HEK293 (cell line): ENCODE results near the gene NECAB3.

Experiments
- BCL11B ChIP-seq: fragments of 450-650 bp; formaldehyde crosslinking; IDR thresholded peaks from 2 replicates; pipeline ENCODE4 v1.5.1; 2016; ENCODE audit warnings: low read depth, missing biosample characterization, missing genetic modification characterization
- YY1 ChIP-seq: fragments of 450-650 bp; formaldehyde crosslinking; IDR thresholded peaks from 2 replicates; pipeline ENCODE4 v1.5.1; 2018; ENCODE audit warnings: missing biosample characterization, missing genetic modification characterization
- ZBTB8A ChIP-seq: fragments of 450-650 bp; formaldehyde crosslinking; IDR thresholded peaks from 2 replicates; pipeline ENCODE4 v1.5.1; 2016; ENCODE audit warnings: missing biosample characterization, missing genetic modification characterization
- ZNF24 ChIP-seq: fragments of 450-650 bp; formaldehyde crosslinking; IDR thresholded peaks from 2 replicates; pipeline ENCODE4 v1.5.1; 2016; ENCODE audit warnings: missing biosample characterization, missing genetic modification characterization
- TF ChIP-seq, protein P1 (sequence below): fragments of 450-650 bp; formaldehyde crosslinking; IDR thresholded peaks from 2 replicates; pipeline ENCODE4 v1.5.1; 2016; ENCODE audit warnings: missing biosample characterization, missing genetic modification characterization
- TF ChIP-seq, protein P2 (sequence below): fragments of 450-650 bp; formaldehyde crosslinking; IDR thresholded peaks from 2 replicates; pipeline ENCODE4 v1.5.1; 2016; ENCODE audit warnings: missing biosample characterization, missing genetic modification characterization

DNA sequence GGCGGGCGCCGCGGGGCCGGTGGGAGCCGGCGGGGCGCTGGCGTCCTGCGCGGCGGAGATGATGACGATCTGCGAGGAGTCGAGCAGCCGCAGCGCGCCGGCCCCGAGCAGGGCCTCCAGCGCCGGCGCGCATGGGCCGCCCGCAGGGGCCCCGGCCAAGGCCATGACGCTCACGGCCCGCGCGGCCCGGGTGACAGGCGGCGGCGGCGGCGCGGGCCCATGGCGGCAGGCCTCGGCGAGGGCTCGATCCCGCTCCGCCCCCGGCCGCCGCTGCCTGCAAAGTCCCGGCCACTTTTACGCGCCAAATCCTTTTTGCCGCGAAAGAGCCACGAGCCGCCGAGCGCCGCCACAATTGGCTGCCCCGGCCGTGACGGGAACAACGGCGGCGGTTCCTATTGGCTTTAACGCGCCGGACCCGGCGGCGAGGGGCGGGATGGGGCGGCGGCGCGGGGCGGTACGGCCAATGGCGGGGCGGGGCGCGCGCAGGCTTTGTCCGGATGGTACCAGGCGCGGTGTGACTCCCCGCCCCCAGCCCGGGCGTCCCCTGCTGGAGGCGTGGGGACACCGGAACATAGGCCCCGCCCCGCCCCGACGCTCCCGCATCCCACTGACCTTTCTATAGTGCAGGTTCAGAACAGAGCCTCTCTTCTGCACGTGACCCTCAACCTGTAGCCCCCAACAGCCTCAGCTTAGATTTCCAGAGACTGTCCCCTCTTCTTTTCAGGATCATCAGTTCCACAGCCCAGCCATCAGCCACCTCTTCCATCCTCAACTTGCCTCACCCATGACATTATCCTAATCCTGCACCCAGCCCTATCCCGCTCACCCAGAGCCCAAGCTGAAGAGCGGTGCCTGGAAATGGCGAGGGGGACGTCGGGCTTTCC lies 12.1 kb upstream of the NECAB3 start, which contains the start of gene E2F1:
- TF ChIP-seq ZBTB8A, result no peak
- no peak for TF ChIP-seq BCL11B (tag by site-specific recombination)
- TF ChIP-seq ZNF24 (tag by site-specific recombination), result no peak
- TF ChIP-seq, protein P1, sequence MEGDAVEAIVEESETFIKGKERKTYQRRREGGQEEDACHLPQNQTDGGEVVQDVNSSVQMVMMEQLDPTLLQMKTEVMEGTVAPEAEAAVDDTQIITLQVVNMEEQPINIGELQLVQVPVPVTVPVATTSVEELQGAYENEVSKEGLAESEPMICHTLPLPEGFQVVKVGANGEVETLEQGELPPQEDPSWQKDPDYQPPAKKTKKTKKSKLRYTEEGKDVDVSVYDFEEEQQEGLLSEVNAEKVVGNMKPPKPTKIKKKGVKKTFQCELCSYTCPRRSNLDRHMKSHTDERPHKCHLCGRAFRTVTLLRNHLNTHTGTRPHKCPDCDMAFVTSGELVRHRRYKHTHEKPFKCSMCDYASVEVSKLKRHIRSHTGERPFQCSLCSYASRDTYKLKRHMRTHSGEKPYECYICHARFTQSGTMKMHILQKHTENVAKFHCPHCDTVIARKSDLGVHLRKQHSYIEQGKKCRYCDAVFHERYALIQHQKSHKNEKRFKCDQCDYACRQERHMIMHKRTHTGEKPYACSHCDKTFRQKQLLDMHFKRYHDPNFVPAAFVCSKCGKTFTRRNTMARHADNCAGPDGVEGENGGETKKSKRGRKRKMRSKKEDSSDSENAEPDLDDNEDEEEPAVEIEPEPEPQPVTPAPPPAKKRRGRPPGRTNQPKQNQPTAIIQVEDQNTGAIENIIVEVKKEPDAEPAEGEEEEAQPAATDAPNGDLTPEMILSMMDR (tag by site-specific recombination), result peak; percentile 69; the same call in 1 of the 2 replicates
- TF ChIP-seq YY1 (tag by site-specific recombination), result no peak
- TF ChIP-seq, protein P2, sequence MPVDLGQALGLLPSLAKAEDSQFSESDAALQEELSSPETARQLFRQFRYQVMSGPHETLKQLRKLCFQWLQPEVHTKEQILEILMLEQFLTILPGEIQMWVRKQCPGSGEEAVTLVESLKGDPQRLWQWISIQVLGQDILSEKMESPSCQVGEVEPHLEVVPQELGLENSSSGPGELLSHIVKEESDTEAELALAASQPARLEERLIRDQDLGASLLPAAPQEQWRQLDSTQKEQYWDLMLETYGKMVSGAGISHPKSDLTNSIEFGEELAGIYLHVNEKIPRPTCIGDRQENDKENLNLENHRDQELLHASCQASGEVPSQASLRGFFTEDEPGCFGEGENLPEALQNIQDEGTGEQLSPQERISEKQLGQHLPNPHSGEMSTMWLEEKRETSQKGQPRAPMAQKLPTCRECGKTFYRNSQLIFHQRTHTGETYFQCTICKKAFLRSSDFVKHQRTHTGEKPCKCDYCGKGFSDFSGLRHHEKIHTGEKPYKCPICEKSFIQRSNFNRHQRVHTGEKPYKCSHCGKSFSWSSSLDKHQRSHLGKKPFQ (tag by site-specific recombination), result no peak
